K562 (cell line): ENCODE measurements around the gene RERE. TPM values are rescaled to one million over a fixed set of nuclear protein-coding genes. Genes with fewer than 3 reads are reported as not detected.
A peak's percentile ranks its signal among the peaks of the same experiment; 100 is the strongest.

ENCODE experiments used
- BDP1 ChIP-seq: IDR thresholded peaks from 3 replicates; pipeline ENCODE4 v1.6.1; 2011; ENCODE audit not compliant: insufficient read length, insufficient read depth
- BMI1 ChIP-seq: fragments of 150-350 bp; IDR thresholded peaks from 2 replicates; pipeline ENCODE4 v1.6.1; 2014; ENCODE audit warnings: low read length
- FOXJ3 ChIP-seq: sonication (generic); formaldehyde crosslinking; IDR thresholded peaks from 2 replicates; pipeline ENCODE4 v1.4.0; 2020; ENCODE audit warnings: mild to moderate bottlenecking, missing genetic modification reagents
- KAT2B ChIP-seq: IDR thresholded peaks from one replicate; pipeline ENCODE4 v1.6.1; 2012; ENCODE audit warnings: low read depth, mild to moderate bottlenecking, control low read depth, inconsistent platforms, low read length, moderate library complexity
- MEF2A ChIP-seq: IDR thresholded peaks from 2 replicates; pipeline ENCODE4 v1.6.1; 2011; ENCODE audit warnings: low read depth, mild to moderate bottlenecking, low read length, moderate library complexity; ENCODE audit not compliant: control insufficient read depth
- NFXL1 ChIP-seq: fragments of 450-650 bp; formaldehyde crosslinking; IDR thresholded peaks from 2 replicates; pipeline ENCODE4 v1.4.0; 2021; ENCODE audit warnings: mild to moderate bottlenecking
- NR4A1 ChIP-seq, 2 experiments: fragments of 250-450 bp in 1 of 2; fragments of 450-650 bp in 1 of 2; sonication (Bioruptor Pico) in 1 of 2; IDR thresholded peaks; 2 replicates each; pipeline versions ENCODE4 v1.4.0 to v1.6.1; 2016 to 2020; ENCODE audit warnings: mild to moderate bottlenecking in 2 of 2, missing compliant biosample characterization in 1 of 2, missing genetic modification characterization in 1 of 2, moderate library complexity in 1 of 2
- SMAD3 ChIP-seq: fragments of 450-650 bp; formaldehyde crosslinking; conservative IDR thresholded peaks from 2 replicates; pipeline ENCODE4 v1.4.0; 2020; ENCODE audit warnings: mild to moderate bottlenecking
- ZKSCAN3 ChIP-seq: fragments of 250-450 bp; sonication (Bioruptor Pico); IDR thresholded peaks from 2 replicates; pipeline ENCODE4 v1.4.0; 2020
- ZNF253 ChIP-seq: fragments of 250-450 bp; sonication (Bioruptor Pico); conservative IDR thresholded peaks from 2 replicates; pipeline ENCODE4 v1.6.1; 2021; ENCODE audit warnings: mild to moderate bottlenecking
- ZNF354B ChIP-seq: fragments of 250-450 bp; sonication (Bioruptor Pico); IDR thresholded peaks from 2 replicates; pipeline ENCODE4 v1.4.0; 2020
- ZNF445 ChIP-seq: fragments of 250-450 bp; sonication (Bioruptor Pico); IDR thresholded peaks from 2 replicates; pipeline ENCODE4 v1.4.0; 2020; ENCODE audit warnings: low read depth, mild to moderate bottlenecking, moderate library complexity
- ZNF75A ChIP-seq: fragments of 450-650 bp; formaldehyde crosslinking; IDR thresholded peaks from 2 replicates; pipeline ENCODE4 v1.4.0; 2020; ENCODE audit warnings: mild to moderate bottlenecking
- ZNF785 ChIP-seq: fragments of 250-450 bp; sonication (Bioruptor Pico); IDR thresholded peaks from 2 replicates; pipeline ENCODE4 v1.4.0; 2020; ENCODE audit warnings: mild to moderate bottlenecking
- polyA plus RNA-seq, 8 experiments: library from polyadenylated mRNA; depleted of rRNA in 4 of 8; stranded (reverse) in 5 of 8; unstranded in 3 of 8; fragments of >200 nt; fragmentation: Nextera tagmentation in 2 of 8; fragmentation: Illumina TruSeq in 1 of 8; extraction: Ambion mirVana in 2 of 8; extraction: Trizol in 1 of 8; gene quantifications; 2 replicates each; pipeline versions ENCODE4 v1.2.1 to v1.2.3, GENCODE V29; 2011 to 2014; ENCODE audit warnings: inconsistent platforms in 1 of 8, missing spikeins in 1 of 8
- total RNA-seq, 7 experiments: library from RNA; depleted of rRNA in 6 of 7; stranded (reverse); fragments of >200 nt in 6 of 7; fragmentation: Illumina TruSeq in 2 of 7; extraction: Trizol in 2 of 7; gene quantifications; 2 replicates each; pipeline versions ENCODE4 v1.2.1 to v1.2.3, GENCODE V29; 2011 to 2021; ENCODE audit warnings: low replicate concordance in 1 of 7
- TF ChIP-seq, protein P1 (sequence below): fragments of 450-650 bp; IDR thresholded peaks from 2 replicates; pipeline ENCODE4 v1.6.1; 2017; ENCODE audit warnings: antibody characterized with exemption, mild to moderate bottlenecking
- TF ChIP-seq, protein P2 (sequence below), 2 experiments: fragments of 250-450 bp in 1 of 2; fragments of 450-650 bp in 1 of 2; sonication (Bioruptor Pico) in 1 of 2; IDR thresholded peaks; 2 replicates each; pipeline versions ENCODE4 v1.6.1 to v1.8.0; 2016 to 2021; ENCODE audit warnings: mild to moderate bottlenecking in 2 of 2, moderate library complexity in 2 of 2, missing compliant biosample characterization in 1 of 2, missing genetic modification characterization in 1 of 2
- TF ChIP-seq, protein P3 (sequence below): fragments of 250-450 bp; sonication (Bioruptor Pico); IDR thresholded peaks from 2 replicates; pipeline ENCODE4 v1.8.0; 2022; ENCODE audit warnings: inconsistent platforms, mild to moderate bottlenecking, moderate library complexity, borderline replicate concordance
- TF ChIP-seq, protein P4 (sequence below): fragments of 250-450 bp; sonication (Bioruptor Pico); IDR thresholded peaks from 2 replicates; pipeline ENCODE4 v1.8.0; 2021; ENCODE audit warnings: moderate library complexity, mild to moderate bottlenecking, inconsistent platforms
- TF ChIP-seq, protein P5 (sequence below): fragments of 450-650 bp; IDR thresholded peaks from 2 replicates; pipeline ENCODE4 v1.7.0; 2016; ENCODE audit warnings: borderline replicate concordance

The RERE gene
- total and polyA plus RNA-seq, 9 of the 15 experiments (the other 6 are each of a cell fraction or from before 2014, with no cell fraction given), result 3.0 to 51.5 (median 13.4) TPM

DNA sequence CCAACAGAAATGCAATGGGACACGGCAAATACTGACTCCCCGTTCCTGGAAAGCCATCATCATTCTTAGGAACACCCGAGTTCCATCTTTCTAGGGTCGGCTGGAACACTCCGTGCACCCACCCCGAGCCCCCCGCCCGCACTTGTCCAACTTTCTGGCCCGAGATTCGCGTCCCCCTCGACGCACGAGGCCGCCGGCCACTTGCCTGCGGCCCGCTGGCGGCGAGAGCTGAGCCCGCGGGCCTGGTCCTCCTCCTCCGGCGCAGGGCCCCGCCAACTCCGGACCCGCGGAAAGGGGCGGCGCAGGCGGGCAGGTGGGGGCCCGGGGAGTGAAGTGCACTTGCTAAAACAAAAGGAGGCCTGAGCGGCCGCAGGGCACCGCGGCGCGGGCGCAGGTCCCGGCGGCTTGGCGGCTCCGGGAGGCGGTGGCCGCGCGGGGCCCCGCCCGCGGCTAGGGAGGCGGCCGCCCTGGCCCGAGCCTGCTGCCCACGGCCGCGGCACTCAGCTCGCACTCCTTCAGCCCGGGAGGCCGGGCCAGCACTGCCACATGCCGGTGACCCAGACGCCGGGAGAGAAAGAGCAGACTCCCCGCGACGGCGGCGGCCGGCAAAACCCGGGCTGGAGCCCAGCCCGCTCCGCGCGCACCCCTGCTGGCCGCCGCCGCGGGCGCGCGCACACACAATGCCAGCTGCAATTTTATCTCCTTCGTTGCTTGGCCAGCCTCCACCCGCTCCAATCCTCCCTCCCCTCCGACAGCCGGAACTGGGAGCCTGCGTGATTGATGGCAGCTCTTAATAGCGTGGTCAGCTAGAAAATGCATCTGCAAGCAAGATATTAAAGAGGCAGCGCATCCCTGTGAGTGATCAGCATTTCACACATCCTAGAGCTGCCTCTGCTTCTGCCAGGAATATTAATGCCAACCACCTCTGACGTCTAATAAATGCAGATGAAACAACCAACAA lies 114.3 kb downstream of the RERE start (continued):
- TF ChIP-seq ZKSCAN3 (CRISPR knock-in tag) (no peak), SMAD3 (CRISPR knock-in tag) (no peak), KAT2B (no peak), NFXL1 (CRISPR knock-in tag) (no peak), FOXJ3 (no peak), BMI1 (no peak), ZNF445 (no peak), MEF2A (no peak), BDP1 (no peak), ZNF75A (CRISPR knock-in tag) (no peak), ZNF785 (CRISPR knock-in tag) (no peak), NR4A1 (CRISPR knock-in tag; IDR thresholded peaks at IDR 0.05) (peak; percentile 35; the same call in 1 of the 2 replicates), NR4A1 (tag; IDR thresholded peaks at IDR 0.05) (peak; percentile 79; the same call in 1 of the 2 replicates), ZNF253 (no peak), ZNF354B (CRISPR knock-in tag) (no peak)
- TF ChIP-seq, protein P1, sequence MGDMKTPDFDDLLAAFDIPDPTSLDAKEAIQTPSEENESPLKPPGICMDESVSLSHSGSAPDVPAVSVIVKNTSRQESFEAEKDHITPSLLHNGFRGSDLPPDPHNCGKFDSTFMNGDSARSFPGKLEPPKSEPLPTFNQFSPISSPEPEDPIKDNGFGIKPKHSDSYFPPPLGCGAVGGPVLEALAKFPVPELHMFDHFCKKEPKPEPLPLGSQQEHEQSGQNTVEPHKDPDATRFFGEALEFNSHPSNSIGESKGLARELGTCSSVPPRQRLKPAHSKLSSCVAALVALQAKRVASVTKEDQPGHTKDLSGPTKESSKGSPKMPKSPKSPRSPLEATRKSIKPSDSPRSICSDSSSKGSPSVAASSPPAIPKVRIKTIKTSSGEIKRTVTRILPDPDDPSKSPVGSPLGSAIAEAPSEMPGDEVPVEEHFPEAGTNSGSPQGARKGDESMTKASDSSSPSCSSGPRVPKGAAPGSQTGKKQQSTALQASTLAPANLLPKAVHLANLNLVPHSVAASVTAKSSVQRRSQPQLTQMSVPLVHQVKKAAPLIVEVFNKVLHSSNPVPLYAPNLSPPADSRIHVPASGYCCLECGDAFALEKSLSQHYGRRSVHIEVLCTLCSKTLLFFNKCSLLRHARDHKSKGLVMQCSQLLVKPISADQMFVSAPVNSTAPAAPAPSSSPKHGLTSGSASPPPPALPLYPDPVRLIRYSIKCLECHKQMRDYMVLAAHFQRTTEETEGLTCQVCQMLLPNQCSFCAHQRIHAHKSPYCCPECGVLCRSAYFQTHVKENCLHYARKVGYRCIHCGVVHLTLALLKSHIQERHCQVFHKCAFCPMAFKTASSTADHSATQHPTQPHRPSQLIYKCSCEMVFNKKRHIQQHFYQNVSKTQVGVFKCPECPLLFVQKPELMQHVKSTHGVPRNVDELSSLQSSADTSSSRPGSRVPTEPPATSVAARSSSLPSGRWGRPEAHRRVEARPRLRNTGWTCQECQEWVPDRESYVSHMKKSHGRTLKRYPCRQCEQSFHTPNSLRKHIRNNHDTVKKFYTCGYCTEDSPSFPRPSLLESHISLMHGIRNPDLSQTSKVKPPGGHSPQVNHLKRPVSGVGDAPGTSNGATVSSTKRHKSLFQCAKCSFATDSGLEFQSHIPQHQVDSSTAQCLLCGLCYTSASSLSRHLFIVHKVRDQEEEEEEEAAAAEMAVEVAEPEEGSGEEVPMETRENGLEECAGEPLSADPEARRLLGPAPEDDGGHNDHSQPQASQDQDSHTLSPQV, result peak; percentile 66; the same call in 1 of the 2 replicates
- TF ChIP-seq, protein P2, sequence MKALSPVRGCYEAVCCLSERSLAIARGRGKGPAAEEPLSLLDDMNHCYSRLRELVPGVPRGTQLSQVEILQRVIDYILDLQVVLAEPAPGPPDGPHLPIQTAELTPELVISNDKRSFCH (CRISPR knock-in tag; IDR thresholded peaks at IDR 0.05), result no peak
- TF ChIP-seq, protein P2 (tag; IDR thresholded peaks at IDR 0.05), result peak; percentile 85
- TF ChIP-seq, protein P3, sequence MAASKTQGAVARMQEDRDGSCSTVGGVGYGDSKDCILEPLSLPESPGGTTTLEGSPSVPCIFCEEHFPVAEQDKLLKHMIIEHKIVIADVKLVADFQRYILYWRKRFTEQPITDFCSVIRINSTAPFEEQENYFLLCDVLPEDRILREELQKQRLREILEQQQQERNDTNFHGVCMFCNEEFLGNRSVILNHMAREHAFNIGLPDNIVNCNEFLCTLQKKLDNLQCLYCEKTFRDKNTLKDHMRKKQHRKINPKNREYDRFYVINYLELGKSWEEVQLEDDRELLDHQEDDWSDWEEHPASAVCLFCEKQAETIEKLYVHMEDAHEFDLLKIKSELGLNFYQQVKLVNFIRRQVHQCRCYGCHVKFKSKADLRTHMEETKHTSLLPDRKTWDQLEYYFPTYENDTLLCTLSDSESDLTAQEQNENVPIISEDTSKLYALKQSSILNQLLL, result no peak
- TF ChIP-seq, protein P4, sequence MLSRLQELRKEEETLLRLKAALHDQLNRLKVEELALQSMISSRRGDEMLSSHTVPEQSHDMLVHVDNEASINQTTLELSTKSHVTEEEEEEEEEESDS, result no peak
- TF ChIP-seq, protein P5, sequence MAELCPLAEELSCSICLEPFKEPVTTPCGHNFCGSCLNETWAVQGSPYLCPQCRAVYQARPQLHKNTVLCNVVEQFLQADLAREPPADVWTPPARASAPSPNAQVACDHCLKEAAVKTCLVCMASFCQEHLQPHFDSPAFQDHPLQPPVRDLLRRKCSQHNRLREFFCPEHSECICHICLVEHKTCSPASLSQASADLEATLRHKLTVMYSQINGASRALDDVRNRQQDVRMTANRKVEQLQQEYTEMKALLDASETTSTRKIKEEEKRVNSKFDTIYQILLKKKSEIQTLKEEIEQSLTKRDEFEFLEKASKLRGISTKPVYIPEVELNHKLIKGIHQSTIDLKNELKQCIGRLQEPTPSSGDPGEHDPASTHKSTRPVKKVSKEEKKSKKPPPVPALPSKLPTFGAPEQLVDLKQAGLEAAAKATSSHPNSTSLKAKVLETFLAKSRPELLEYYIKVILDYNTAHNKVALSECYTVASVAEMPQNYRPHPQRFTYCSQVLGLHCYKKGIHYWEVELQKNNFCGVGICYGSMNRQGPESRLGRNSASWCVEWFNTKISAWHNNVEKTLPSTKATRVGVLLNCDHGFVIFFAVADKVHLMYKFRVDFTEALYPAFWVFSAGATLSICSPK, result no peak
